Measurements from ENCODE around the gene DCAKD. TPM values are rescaled to one million over a fixed set of nuclear protein-coding genes. Genes with fewer than 3 reads are reported as not detected.

The DCAKD gene
- total RNA-seq, 1 donor from 2014 or later, result 25.6 TPM

DNA sequence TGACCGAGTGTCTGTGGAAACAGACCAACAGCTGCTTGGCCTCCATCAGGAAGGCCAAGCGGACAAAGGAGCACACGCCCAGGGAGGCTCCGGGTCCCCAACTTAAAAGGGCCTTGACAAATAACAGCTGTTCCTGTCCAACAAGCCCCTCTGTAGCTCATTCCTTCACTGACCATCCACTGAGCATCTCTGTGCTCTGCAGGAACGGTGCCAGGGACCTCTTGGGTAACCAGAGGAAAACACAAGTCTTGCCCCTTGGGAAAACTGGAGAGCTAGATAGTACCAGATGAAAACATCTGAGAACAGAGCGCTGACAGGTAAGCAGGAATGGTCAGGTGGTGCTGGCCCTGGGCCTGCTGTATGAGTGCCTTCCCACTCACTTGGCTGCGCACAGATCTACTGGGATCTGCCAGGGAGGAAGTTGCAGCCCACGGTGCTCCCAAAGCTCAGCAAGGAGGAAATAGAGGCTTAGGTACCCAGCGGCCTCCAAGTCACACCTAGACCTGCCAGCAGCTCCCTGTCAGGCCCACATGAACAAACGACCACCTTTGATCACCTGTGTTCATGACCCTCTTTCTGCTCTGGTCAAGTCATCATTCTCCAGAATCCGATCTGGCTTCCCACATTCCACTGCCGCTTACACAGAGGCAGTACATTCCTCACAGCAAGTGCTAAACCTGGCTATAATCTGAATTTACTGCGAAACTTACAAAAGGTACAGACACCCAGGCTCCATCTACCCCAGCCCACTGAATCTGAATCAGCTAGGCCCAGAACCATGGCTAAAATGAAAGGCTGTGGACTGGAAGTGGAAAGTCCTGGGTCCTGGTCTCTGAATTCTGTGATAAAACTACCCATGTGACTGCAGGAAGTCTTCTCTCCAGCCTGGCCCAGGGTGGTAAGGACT is 12.5 kb downstream of the DCAKD start:
- DNase-seq (peak; percentile 46), ATAC-seq (peak; percentile 30)
- intact Hi-C loops (cut with micrococcal nuclease), result no loop called here

- ATAC-seq (no peak), DNase-seq (no peak)
- intact Hi-C loops (cut with micrococcal nuclease), result no loop called here
Measured at GRCh38 chr17:45036691-45037090, 14.7 kb downstream of the DCAKD start.

- no peak for DNase-seq
- intact Hi-C loops (cut with micrococcal nuclease), result no loop called here
- ATAC-seq, result no peak
Measured at GRCh38 chr17:45035848-45036247, 15.6 kb downstream of the DCAKD start.

- no peak for DNase-seq
- no peak for ATAC-seq
- intact Hi-C loops (cut with micrococcal nuclease), result no loop called here
Measured at GRCh38 chr17:45034599-45034998, 16.8 kb downstream of the DCAKD start.

GRCh38 chr17:45032174-45032541 is 19.3 kb downstream of the DCAKD start:
- DNase-seq, result no peak
- intact Hi-C loops (cut with micrococcal nuclease), result no loop called here
- ATAC-seq, result no peak

DNA sequence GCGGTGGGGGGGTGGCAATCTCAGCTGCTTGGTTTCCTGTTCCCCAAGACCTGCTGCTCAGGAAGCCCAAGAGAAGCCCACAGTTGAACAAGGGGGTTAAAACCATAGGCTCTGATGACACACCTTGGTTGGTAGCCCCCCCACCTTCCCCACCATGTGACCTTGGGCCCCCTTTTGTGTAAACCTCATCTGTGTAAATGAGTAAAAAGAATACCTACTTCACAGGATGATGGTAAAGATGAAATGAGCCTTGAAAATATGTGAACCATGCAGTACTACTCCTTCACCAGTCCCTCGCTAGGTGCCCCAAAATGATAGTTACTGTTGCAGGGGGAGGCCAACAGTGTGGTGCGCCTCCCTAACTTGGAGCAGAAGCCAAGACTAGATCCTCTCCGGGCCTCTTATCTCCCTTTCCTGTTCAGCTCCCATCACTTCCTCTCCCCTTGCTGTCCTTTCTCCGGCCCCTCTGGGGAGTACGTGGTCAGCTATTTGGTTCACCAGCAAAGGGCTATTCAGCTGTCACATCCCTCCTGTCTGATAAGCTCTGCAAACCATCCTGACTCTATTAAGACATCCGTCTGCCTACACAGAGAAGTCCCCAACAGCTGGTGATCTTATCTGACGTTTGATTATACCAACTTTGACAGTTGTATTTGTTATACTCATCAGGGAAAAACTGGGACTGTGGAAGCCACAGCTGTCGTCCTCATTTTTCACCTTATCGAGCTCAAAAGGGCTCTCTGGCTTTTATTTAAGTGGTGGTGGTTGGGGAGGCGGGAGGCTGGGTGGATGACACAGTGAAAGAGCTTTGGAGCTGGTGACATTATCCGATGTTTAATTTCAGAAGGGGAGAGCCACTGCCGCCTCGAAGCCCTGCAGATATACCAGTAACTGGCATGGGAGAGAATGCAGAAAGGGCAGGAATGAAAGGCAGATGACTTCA is 19.9 kb downstream of the DCAKD start:
- intact Hi-C loops (cut with micrococcal nuclease), result no loop called here
- DNase-seq, result no peak
- ATAC-seq, result peak; percentile 36

- intact Hi-C loops (cut with micrococcal nuclease), result no loop called here
- DNase-seq (no peak), ATAC-seq (no peak)
Measured at GRCh38 chr17:45030733-45031132, 20.7 kb downstream of the DCAKD start.

DNA sequence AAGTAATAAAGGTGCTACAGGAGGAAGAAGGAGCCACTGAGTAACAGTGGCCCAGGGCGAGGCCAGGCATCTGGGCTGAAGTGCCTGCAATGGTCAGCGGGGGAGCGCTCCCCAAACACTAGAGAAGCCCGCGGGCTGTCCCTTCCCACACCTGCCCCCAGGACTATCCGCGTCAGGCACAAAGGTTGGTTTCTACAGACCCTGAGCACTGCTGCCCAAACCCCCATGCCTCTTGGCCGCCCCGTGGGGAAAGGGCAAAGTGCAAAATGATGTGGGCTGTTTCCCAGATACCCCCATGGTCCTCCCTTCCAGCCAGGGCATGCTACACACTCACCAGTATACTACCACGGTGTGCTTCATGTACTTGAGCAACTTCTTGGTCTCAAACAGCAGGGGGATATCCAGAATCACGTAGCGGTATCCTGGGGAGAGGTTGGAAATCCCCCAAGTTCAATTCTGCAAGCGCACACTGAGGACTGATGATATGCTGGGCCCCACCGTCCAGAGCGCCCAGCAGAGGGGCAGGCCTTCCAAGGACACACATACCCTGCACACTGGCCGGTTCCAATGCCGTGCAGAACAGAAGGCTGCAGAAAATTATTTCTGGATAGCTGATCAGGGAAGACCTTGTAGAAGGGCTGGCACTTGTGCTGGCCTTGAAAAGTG is 21.5 kb downstream of the DCAKD start:
- intact Hi-C loops (cut with micrococcal nuclease), result loop anchor here (10.0 kb wide), 1 partner anchor 255 kb away; no protein-coding TSS in a partner anchor
- ATAC-seq (no peak), DNase-seq (no peak)

- DNase-seq (no peak), ATAC-seq (no peak)
- intact Hi-C loops (cut with micrococcal nuclease), result loop anchor here (10.0 kb wide), 1 partner anchor 254 kb away; no protein-coding TSS in a partner anchor
Measured at GRCh38 chr17:45029096-45029495, 22.3 kb downstream of the DCAKD start.

- no peak for DNase-seq
- ATAC-seq, result no peak
- intact Hi-C loops (cut with micrococcal nuclease), result loop anchor here (5.0 to 10.0 kb wide), 2 partner anchors 100 to 248 kb away; no protein-coding TSS in a partner anchor
Measured at GRCh38 chr17:45022655-45023339, 28.6 kb downstream of the DCAKD start.

DNA sequence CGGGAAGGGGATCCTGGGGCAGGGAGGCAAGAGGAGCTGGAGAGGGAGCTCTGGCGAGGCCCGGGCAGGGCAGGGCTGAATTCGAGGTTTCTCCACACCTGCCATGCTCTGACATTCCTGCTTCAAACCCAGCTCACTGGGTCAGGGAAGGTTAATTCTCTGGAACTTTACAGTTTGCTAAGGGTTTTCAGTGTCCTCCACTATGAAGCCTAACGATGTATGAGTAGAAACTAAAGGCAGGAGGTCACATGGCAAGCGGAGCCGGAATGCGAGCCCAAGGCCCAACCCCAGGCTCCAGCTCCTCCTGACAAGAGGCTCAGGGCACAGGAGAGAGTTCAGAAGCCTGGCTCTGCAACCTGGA is 29.2 kb downstream of the DCAKD start:
- ATAC-seq (peak; percentile 1), DNase-seq (no peak)
- intact Hi-C loops (cut with micrococcal nuclease), result loop anchor here (5.0 to 10.0 kb wide), 2 partner anchors 100 to 247 kb away; no protein-coding TSS in a partner anchor

- DNase-seq (peak; percentile 86), ATAC-seq (peak; percentile 80)
- intact Hi-C loops (cut with micrococcal nuclease), result loop anchor here (5.0 to 10.0 kb wide), 2 partner anchors 99 to 247 kb away; no protein-coding TSS in a partner anchor
Measured at GRCh38 chr17:45021607-45022287, 29.7 kb downstream of the DCAKD start.

GRCh38 chr17:45020354-45021138 is 30.9 kb downstream of the DCAKD start:
- DNase-seq (peak; percentile 47), ATAC-seq (no peak)
- intact Hi-C loops (cut with micrococcal nuclease), result loop anchor here (5.0 to 10.0 kb wide), 2 partner anchors 98 to 246 kb away; no protein-coding TSS in a partner anchor

DNA sequence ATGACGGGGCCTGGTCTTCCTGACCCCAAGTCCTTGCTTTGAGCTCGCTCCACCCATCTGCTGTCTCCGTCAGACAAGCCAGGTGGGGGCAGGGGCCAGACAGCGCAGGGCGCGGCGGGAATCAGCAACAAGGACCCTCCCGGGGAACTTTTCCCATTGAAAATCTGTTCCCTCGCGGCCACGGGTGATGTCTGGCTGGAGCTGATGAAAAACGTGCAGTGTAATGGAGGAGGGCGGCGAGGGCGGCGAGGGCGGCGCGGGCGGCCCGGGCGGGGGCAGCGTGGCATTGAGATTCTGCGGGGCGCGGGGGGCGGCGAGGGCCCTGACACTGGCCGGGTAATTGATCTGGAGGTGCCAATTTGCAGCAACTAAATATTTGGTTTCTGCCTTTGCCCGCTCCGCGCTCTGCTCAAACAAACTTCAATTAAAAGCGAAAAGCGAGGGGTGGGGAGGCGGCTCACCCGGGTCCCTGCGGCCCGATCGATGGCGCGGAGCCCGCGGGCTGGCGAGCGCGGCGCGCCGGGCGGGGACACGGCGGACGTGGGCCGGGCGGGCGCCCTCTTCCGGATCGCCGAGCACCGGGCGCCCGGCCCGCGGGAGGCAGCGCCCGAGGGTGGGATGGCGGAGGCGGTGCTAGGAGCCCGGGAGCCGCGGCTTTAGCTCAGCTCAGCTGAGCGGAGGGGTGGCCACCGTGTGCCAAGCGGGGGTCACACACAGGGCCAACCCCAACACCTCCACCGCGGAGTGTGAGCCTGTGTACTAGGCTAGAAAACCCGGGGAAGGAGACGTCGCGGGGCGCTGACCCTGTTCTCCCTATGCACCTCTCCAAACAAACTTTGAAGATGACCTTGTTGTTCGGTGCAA is 32.4 kb downstream of the DCAKD start:
- peak; percentile 78 for ATAC-seq
- peak; percentile 83 for DNase-seq
- intact Hi-C loops (cut with micrococcal nuclease), result no loop called here

GRCh38 chr17:45018514-45018847 is 33.0 kb downstream of the DCAKD start:
- ATAC-seq (no peak), DNase-seq (no peak)
- intact Hi-C loops (cut with micrococcal nuclease), result no loop called here

- DNase-seq, result no peak
- ATAC-seq, result no peak
- intact Hi-C loops (cut with micrococcal nuclease), result no loop called here
Measured at GRCh38 chr17:45016823-45017222, 34.6 kb downstream of the DCAKD start.
